ENCODE results near the gene GYS1.

GYS1 gene

GRCh38 chr19:48918801-48919247 is 74.3 kb downstream of the GYS1 start (continued):
- TF ChIP-seq CSDC2 (CRISPR knock-in tag; IDR thresholded peaks at IDR 0.05) (no peak), TOX (CRISPR knock-in tag; IDR thresholded peaks at IDR 0.05; ENCODE audit: borderline replicate concordance) (no peak), ZNF565 (CRISPR knock-in tag; conservative IDR thresholded peaks at IDR 0.05; ENCODE audit: low read depth) (no peak), RARB (CRISPR knock-in tag; IDR thresholded peaks at IDR 0.05) (no peak), ARNTL (CRISPR knock-in tag; IDR thresholded peaks at IDR 0.05; ENCODE audit: borderline replicate concordance, low read depth) (no peak), TCF4 (CRISPR knock-in tag; IDR thresholded peaks at IDR 0.05; ENCODE audit: borderline replicate concordance) (no peak)
